Ishikawa (cell line): Measurements from ENCODE around the gene PPP1R16B.

Source experiments
- CEBPB ChIP-seq: IDR thresholded peaks from 2 replicates; pipeline ENCODE4 v1.6.1; 2012
- EP300 ChIP-seq: IDR thresholded peaks from 2 replicates; pipeline ENCODE4 v1.6.1; 2012; ENCODE audit warnings: borderline replicate concordance
- FOXM1 ChIP-seq: IDR thresholded peaks from 2 replicates; pipeline ENCODE4 v1.6.1; 2012; ENCODE audit warnings: low read depth, borderline replicate concordance
- MAX ChIP-seq: IDR thresholded peaks from 2 replicates; pipeline ENCODE4 v1.6.1; 2012
- RAD21 ChIP-seq: IDR thresholded peaks from 2 replicates; pipeline ENCODE4 v1.6.1; 2012; ENCODE audit warnings: low read depth
- REST ChIP-seq: IDR thresholded peaks from 2 replicates; pipeline ENCODE4 v1.6.1; 2012; ENCODE audit warnings: low read depth, mild to moderate bottlenecking
- TAF1 ChIP-seq: IDR thresholded peaks from 2 replicates; pipeline ENCODE4 v1.6.1; 2012; ENCODE audit warnings: low read depth, mild to moderate bottlenecking
- YY1 ChIP-seq: IDR thresholded peaks from 2 replicates; pipeline ENCODE4 v1.6.1; 2012; ENCODE audit warnings: low read depth
- ZBTB7A ChIP-seq: IDR thresholded peaks from 2 replicates; pipeline ENCODE4 v1.6.1; 2012; ENCODE audit warnings: low read depth

- TF ChIP-seq MAX (no peak), RAD21 (no peak), TAF1 (no peak), EP300 (no peak), ZBTB7A (no peak), YY1 (no peak), REST (no peak), CEBPB (no peak), FOXM1 (no peak)
Measured at GRCh38 chr20:38935967-38936407, 130.5 kb downstream of the PPP1R16B start.
